HG02981 (cell line): ENCODE measurements around the gene GINS2.

Experiments used
- ATAC-seq: cut with Tn5 transposase; IDR thresholded peaks from one replicate; pipeline ENCODE4 v1.9.1; 2021; ENCODE audit warnings: mild to moderate bottlenecking, moderate library complexity; ENCODE audit not compliant: unreplicated experiment

GINS2 gene

GRCh38 chr16:85641776-85642176 lies 47.0 kb downstream of the GINS2 start:
- no peak for ATAC-seq

- no peak for ATAC-seq
Measured at GRCh38 chr16:85641305-85641704, 47.4 kb downstream of the GINS2 start.

DNA sequence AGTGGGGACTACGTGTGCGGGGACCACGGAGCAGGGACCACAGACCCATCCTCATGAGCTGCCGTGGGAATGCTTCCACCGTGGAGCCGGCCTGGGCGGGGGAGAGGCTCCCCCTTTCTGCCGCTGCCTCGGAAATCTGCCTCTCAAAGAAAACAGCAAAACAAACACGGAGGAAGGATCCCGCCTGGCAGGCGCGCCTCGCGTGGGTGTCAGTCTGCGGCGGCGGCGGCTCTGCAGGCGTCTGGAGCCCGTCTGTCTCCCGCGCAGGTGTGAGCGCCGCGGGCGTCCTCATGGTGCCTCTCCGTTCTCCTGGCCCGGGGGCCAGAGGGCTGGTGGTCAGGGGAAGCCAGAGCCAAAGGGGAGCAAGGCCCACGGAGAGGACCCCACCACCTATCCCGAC lies 48.2 kb downstream of the GINS2 start:
- no peak for ATAC-seq

GRCh38 chr16:85640254-85640558 lies 48.5 kb downstream of the GINS2 start:
- no peak for ATAC-seq

- no peak for ATAC-seq
Measured at GRCh38 chr16:85639529-85640253, 49.1 kb downstream of the GINS2 start.

- no peak for ATAC-seq
Measured at GRCh38 chr16:85638695-85639409, 49.9 kb downstream of the GINS2 start.

- no peak for ATAC-seq
Measured at GRCh38 chr16:85637808-85638647, 50.7 kb downstream of the GINS2 start.

DNA sequence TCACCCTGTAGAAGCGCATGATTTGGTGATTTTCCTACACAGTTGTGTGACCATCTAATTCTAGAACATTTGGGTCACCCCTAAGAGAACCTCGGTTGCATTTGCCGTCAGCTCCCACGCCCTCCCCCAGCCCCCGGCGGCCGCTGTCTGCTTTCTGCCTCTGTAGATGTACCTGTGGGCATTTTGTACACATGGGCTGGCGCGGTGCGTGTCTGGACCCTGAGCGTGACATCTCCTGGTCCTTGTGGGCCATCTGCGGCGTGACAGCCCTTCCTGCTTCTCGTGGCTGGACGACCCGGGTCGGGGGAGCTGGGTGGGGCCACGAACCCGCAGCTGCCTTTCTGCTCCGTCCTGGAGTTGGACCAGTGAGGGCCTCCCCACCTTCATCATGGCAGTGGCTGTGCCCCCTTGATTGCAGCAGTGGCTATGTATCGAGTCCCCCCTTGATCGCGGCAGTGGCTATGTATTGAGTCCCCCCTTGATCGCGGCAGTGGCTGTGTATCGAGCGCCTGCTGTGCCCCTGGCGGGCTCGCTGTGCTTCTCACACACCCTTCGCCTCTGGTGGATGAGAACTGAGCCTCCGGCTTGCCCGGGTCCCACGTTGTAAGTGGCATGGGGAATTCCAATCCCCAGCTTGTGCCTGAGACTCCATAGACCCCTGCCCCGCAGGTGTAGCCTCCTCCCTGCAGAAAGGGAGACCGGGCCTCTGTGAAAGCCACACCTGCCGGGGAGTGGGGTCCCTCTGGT lies 51.5 kb downstream of the GINS2 start:
- ATAC-seq, result no peak

GRCh38 chr16:85636234-85636812 lies 52.4 kb downstream of the GINS2 start:
- no peak for ATAC-seq

GRCh38 chr16:85635545-85636140 lies 53.1 kb downstream of the GINS2 start:
- ATAC-seq, result no peak

- no peak for ATAC-seq
Measured at GRCh38 chr16:85634747-85635544, 53.8 kb downstream of the GINS2 start.

GRCh38 chr16:85633888-85634287 lies 54.9 kb downstream of the GINS2 start:
- ATAC-seq, result no peak

GRCh38 chr16:85633438-85633743 lies 55.4 kb downstream of the GINS2 start:
- no peak for ATAC-seq

DNA sequence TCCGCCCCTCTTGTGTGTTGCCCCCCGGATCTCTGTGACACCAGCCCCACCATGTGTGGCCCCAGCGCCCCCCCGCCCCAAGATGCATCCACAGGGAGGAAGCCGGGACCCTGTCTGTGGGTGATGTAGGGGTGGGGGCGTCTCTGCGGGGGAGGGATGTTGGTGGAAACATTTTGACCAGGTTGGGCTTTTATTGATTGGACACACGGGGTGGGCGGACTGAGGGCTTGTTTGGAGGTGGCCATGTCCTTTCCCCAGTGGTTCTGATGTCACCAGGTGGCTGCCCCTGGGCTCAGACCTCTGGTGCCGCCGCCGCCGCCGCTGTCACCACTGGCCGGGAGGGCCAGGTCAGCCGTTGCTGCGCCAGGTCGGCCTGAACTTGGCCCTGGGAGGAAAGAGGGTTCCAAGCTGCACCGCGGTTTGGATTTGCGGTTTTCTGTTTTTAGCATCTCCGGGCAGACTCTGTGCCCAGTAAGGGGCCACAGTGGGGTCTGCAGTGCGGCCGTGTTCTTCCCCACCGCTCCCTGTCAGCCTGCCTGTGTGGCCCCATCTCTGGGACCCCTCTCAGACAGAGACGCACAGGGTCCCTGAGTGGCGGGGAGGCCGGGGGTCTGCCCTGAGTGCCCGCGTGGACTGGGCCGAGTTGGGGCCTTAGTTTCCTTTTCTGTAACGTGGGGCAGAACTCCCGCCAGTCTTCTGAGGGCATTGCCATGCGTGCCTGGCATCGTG lies 55.9 kb downstream of the GINS2 start:
- ATAC-seq, result no peak

- ATAC-seq, result no peak
Measured at GRCh38 chr16:85631802-85632393, 56.9 kb downstream of the GINS2 start.

DNA sequence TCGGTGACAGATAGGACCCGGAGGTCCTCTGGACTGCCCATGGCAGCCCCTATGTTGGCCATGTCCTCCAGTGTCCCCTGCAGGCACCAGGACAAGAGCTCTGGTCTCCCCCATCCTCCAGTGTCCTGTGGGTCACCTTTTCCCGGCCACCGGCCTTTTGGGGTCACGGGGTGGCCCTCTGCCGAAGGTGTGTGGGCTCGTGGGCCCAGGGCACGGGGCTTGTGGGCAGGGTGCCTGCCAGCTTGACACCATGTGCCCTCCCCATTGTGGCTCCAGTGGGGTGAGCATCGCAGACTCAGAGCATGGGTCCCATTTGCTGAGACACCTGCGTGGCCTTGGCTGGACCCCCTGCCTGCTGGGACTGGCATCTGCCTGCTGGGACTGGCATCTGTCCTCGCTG lies 57.5 kb downstream of the GINS2 start:
- ATAC-seq, result no peak

GRCh38 chr16:85629853-85630252 lies 58.9 kb downstream of the GINS2 start:
- ATAC-seq, result no peak

GRCh38 chr16:85629326-85629725 lies 59.4 kb downstream of the GINS2 start:
- ATAC-seq, result no peak

DNA sequence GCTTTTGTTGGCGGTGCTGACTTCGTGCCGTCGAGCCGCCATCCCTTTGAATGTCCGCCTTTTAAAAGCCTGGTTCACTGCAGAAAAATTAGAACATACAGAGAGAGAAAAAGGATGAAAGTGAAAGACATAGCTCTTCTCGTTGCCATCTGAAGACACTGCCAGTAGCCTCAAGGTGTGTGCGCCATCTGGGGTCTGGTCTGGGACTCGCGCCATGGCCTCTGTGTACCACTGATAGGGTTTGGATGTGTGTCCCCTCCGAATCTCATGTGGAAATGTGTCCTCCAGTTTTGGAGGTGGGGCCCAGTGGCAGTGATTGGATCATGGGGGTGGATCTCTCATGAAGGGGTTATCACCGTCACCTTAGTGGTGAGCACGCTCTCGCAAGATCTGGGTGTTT lies 60.1 kb downstream of the GINS2 start:
- ATAC-seq, result no peak
